Activated B cell treated with CpG ODN at 0.5 μM for 24 hours (primary cell): Measurements from ENCODE around the gene CLCN2. TPM values are rescaled to one million over a fixed set of nuclear protein-coding genes. Genes with fewer than 3 reads are reported as not detected.
"Not testable (repeated sequence)": the region's sequence is repeated elsewhere in the genome, so short reads cannot be mapped to it uniquely, and the experiment has no call there.

ENCODE experiments used
- ATAC-seq: fragments of 200-7000 bp; cut with Tn5 transposase; one replicate; pipeline ENCODE4 v1.10.0; 2021; ENCODE audit warnings: low read depth, mild to moderate bottlenecking, moderate library complexity
- CTCF ChIA-PET: fragments of 350-600 bp; sonication (Branson Sonifier 250); formaldehyde crosslinking; loops from one replicate; lab custom pipeline; 2021; ENCODE audit warnings: antibody characterized with exemption; lab: Charles Lee
- POLR2A ChIA-PET: fragments of 350-600 bp; sonication (Branson Sonifier 250); formaldehyde crosslinking; loops from one replicate; lab custom pipeline; 2021; ENCODE audit warnings: antibody characterized with exemption; lab: Charles Lee
- DNase-seq: peaks from one replicate; pipeline ENCODE4 v3.0.0; 2022
- H3K27ac Mint-ChIP-seq: one replicate; pipeline ENCODE4 v1.8.0; 2020; ENCODE audit warnings: mixed read lengths
- H3K27me3 Mint-ChIP-seq: one replicate; pipeline ENCODE4 v1.8.0; 2021; ENCODE audit warnings: mixed read lengths
- H3K36me3 Mint-ChIP-seq: one replicate; pipeline ENCODE4 v1.8.0; 2021; ENCODE audit warnings: low read depth, mixed read lengths
- H3K4me1 Mint-ChIP-seq: one replicate; pipeline ENCODE4 v1.8.0; 2021; ENCODE audit warnings: mixed read lengths
- H3K4me3 Mint-ChIP-seq: one replicate; pipeline ENCODE4 v1.8.0; 2020; ENCODE audit warnings: mild to moderate bottlenecking, mixed read lengths
- H3K9me3 Mint-ChIP-seq: one replicate; pipeline ENCODE4 v1.8.0; 2020; ENCODE audit warnings: mixed read lengths
- intact Hi-C: fragments of 100-400 bp; cut with micrococcal nuclease; formaldehyde crosslinking; loops from one replicate; pipeline ENCODE4 v1.15.1; 2024
- total RNA-seq: library from RNA; stranded (reverse); gene quantifications from 2 replicates; pipeline ENCODE4 v1.2.3, GENCODE V29; 2022
- TF ChIP-seq, protein P1 (sequence below): fragments of 200-600 bp; IDR thresholded peaks from one replicate; pipeline ENCODE4 v1.8.0; 2022; ENCODE audit warnings: antibody characterized with exemption, mild to moderate bottlenecking

The CLCN2 gene
- total RNA-seq, 1 donor from 2014 or later, result 3.4 TPM

DNA sequence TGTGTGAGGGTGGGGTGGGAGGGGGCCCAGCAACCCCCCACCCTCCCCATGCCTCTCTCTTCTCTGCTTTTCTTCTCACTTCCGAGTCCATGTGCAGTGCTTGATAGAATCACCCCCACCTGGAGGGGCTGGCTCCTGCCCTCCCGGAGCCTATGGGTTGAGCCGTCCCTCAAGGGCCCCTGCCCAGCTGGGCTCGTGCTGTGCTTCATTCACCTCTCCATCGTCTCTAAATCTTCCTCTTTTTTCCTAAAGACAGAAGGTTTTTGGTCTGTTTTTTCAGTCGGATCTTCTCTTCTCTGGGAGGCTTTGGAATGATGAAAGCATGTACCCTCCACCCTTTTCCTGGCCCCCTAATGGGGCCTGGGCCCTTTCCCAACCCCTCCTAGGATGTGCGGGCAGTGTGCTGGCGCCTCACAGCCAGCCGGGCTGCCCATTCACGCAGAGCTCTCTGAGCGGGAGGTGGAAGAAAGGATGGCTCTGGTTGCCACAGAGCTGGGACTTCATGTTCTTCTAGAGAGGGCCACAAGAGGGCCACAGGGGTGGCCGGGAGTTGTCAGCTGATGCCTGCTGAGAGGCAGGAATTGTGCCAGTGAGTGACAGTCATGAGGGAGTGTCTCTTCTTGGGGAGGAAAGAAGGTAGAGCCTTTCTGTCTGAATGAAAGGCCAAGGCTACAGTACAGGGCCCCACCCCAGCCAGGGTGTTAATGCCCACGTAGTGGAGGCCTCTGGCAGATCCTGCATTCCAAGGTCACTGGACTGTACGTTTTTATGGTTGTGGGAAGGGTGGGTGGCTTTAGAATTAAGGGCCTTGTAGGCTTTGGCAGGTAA lies 15.9 kb downstream of the CLCN2 start:
- H3K27me3 Mint-ChIP-seq, result no peaks in the 10 kb centered on the region
- peaks cover 11% of the 10 kb centered on the region for H3K36me3 Mint-ChIP-seq
- ChIA-PET POLR2A (interaction anchor here (0.6 kb wide), 1 partner anchor 214 kb away, joined by 3 read pairs; no protein-coding TSS in a partner anchor), CTCF (no interaction called here)
- no peak overlapping the region for H3K4me3 Mint-ChIP-seq
- ATAC-seq (peak; percentile 31), DNase-seq (no peak)
- TF ChIP-seq, protein P1, sequence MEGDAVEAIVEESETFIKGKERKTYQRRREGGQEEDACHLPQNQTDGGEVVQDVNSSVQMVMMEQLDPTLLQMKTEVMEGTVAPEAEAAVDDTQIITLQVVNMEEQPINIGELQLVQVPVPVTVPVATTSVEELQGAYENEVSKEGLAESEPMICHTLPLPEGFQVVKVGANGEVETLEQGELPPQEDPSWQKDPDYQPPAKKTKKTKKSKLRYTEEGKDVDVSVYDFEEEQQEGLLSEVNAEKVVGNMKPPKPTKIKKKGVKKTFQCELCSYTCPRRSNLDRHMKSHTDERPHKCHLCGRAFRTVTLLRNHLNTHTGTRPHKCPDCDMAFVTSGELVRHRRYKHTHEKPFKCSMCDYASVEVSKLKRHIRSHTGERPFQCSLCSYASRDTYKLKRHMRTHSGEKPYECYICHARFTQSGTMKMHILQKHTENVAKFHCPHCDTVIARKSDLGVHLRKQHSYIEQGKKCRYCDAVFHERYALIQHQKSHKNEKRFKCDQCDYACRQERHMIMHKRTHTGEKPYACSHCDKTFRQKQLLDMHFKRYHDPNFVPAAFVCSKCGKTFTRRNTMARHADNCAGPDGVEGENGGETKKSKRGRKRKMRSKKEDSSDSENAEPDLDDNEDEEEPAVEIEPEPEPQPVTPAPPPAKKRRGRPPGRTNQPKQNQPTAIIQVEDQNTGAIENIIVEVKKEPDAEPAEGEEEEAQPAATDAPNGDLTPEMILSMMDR, result no peak
- no peaks in the 10 kb centered on the region for H3K4me1 Mint-ChIP-seq
- no peak overlapping the region for H3K27ac Mint-ChIP-seq
- no peaks in the 10 kb centered on the region for H3K9me3 Mint-ChIP-seq
- intact Hi-C loops, result no loop called here

DNA sequence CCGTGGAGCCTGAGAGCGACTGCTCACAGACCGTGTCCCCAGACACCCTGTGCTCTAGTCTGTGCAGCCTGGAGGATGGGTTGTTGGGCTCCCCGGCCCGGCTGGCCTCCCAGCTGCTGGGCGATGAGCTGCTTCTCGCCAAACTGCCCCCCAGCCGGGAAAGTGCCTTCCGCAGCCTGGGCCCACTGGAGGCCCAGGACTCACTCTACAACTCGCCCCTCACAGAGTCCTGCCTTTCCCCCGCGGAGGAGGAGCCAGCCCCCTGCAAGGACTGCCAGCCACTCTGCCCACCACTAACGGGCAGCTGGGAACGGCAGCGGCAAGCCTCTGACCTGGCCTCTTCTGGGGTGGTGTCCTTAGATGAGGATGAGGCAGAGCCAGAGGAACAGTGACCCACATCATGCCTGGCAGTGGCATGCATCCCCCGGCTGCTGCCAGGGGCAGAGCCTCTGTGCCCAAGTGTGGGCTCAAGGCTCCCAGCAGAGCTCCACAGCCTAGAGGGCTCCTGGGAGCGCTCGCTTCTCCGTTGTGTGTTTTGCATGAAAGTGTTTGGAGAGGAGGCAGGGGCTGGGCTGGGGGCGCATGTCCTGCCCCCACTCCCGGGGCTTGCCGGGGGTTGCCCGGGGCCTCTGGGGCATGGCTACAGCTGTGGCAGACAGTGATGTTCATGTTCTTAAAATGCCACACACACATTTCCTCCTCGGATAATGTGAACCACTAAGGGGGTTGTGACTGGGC lies 16.7 kb downstream of the CLCN2 start:
- TF ChIP-seq, protein P1, result no peak
- CTCF ChIA-PET, result no interaction called here
- Mint-ChIP-seq H3K27ac (no peak overlapping the region), H3K36me3 (peaks cover 11% of the 10 kb centered on the region), H3K4me3 (no peak overlapping the region), H3K4me1 (no peaks in the 10 kb centered on the region), H3K9me3 (no peaks in the 10 kb centered on the region), H3K27me3 (no peaks in the 10 kb centered on the region)
- ATAC-seq, result no peak
- POLR2A ChIA-PET, result interaction anchor here (0.6 kb wide), 1 partner anchor 213 kb away, joined by 3 read pairs; no protein-coding TSS in a partner anchor
- intact Hi-C loops, result no loop called here
- DNase-seq, result no peak

DNA sequence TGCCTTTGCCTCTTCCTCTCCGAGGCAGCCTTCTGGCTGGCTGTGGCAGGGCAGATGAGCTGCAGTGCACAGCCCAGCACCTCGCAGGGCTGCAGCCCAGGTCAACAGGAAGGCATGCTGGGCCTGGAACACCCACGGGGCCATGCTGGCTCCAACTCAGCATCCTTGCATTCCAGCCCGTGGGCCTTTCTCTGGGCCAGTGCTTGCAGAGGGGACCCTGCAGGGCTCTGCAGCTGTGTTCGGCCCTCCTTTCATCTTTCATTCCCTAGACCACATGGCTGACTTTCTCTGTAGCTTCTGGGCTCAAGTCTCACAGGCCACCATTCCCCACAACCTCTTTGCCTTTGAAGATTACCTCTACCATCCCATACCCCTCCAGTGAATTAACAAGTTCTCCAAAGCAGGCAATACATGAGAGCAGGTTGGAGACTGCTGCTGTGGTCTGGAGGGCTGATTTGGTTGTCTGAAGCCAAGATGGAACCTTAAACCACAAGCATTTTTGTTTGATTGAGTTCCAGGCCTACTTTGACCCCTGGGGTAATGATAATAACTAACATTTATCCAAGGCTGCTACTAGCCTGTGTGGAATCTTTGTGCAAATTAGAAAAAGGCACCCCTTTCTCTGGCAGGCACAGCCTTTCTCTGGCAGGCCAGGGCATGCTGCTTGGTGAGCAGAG lies 18.1 kb downstream of the CLCN2 start:
- CTCF ChIA-PET, result no interaction called here
- peaks cover under 1% of the 10 kb centered on the region for H3K4me1 Mint-ChIP-seq
- intact Hi-C loops, result no loop called here
- no peaks in the 10 kb centered on the region for H3K9me3 Mint-ChIP-seq
- H3K36me3 Mint-ChIP-seq, result peaks cover 11% of the 10 kb centered on the region
- POLR2A ChIA-PET, result interaction anchor here (0.6 kb wide), 1 partner anchor 1264 kb away, joined by 8 read pairs; no protein-coding TSS in a partner anchor
- no peak overlapping the region for H3K4me3 Mint-ChIP-seq
- H3K27me3 Mint-ChIP-seq, result no peaks in the 10 kb centered on the region
- H3K27ac Mint-ChIP-seq, result no peak overlapping the region
- ATAC-seq (no peak), DNase-seq (no peak)
- TF ChIP-seq, protein P1, result no peak

DNA sequence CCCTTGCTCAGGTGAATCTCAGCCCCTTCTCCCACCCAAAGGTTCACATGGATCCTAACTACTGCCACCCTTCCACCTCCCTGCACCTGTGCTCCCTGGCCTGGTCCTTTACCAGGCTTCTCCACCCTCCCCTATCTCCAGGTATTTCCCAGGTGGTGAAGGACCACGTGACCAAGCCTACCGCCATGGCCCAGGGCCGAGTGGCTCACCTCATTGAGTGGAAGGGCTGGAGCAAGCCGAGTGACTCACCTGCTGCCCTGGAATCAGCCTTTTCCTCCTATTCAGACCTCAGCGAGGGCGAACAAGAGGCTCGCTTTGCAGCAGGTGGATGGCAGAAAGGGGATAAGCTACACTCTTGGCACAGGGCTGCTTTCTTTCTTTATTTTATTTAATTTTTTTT lies 19.5 kb downstream of the CLCN2 start:
- TF ChIP-seq, protein P1, result no peak
- no peak overlapping the region for H3K27ac Mint-ChIP-seq
- no peaks in the 10 kb centered on the region for H3K9me3 Mint-ChIP-seq
- H3K4me3 Mint-ChIP-seq, result no peak overlapping the region
- H3K36me3 Mint-ChIP-seq, result peaks cover 11% of the 10 kb centered on the region
- ATAC-seq (no peak), DNase-seq (no peak)
- peaks cover 5% of the 10 kb centered on the region for H3K27me3 Mint-ChIP-seq
- ChIA-PET POLR2A (no interaction called here), CTCF (no interaction called here)
- intact Hi-C loops, result no loop called here
- H3K4me1 Mint-ChIP-seq, result peaks cover 13% of the 10 kb centered on the region

DNA sequence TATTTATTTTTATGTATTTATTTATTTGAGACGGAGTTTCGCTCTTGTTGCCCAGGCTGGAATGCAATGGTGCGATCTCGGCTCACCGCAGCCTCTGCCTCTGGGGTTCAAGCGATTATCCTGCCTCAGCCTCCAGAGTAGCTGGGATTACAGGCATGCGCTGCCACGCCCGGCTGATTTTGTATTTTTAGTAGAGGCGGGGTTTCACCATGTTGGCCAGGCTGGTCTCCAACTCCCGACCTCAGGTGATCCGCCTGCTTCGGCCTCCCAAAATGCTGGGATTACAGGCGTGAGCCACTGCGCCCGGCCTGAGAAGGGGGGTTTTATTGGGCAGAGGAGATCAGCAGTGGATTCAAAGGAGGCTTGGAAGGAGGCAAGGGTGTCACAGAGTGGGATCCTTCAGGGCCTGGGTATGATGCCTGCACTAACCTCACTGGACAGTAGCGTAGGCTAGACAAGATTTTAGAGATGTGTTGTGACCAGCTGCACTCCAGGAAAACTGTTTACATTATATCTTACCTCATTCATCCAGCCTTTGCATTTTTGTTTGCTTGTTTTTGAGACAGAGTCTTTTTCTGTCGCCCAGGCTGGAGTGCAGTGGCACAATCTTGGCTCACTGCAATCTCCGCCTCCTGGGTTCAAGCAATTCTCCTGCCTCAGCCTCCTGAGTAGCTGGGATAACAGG lies 21.8 kb downstream of the CLCN2 start:
- H3K4me3 Mint-ChIP-seq, H3K27me3 Mint-ChIP-seq, CTCF ChIA-PET, ATAC-seq, H3K9me3 Mint-ChIP-seq, intact Hi-C loops, H3K27ac Mint-ChIP-seq, DNase-seq, POLR2A ChIA-PET: not testable (repeated sequence)
- H3K4me1 Mint-ChIP-seq, result peaks cover 26% of the 10 kb centered on the region
- H3K36me3 Mint-ChIP-seq, result peaks cover 14% of the 10 kb centered on the region
